HG02678 (cell line): ENCODE results near the gene MTFMT.

Experiments
- ATAC-seq: cut with Tn5 transposase; IDR thresholded peaks from one replicate; pipeline ENCODE4 v1.9.1; 2021; ENCODE audit warnings: mild to moderate bottlenecking, moderate library complexity; ENCODE audit not compliant: unreplicated experiment

Gene MTFMT

DNA sequence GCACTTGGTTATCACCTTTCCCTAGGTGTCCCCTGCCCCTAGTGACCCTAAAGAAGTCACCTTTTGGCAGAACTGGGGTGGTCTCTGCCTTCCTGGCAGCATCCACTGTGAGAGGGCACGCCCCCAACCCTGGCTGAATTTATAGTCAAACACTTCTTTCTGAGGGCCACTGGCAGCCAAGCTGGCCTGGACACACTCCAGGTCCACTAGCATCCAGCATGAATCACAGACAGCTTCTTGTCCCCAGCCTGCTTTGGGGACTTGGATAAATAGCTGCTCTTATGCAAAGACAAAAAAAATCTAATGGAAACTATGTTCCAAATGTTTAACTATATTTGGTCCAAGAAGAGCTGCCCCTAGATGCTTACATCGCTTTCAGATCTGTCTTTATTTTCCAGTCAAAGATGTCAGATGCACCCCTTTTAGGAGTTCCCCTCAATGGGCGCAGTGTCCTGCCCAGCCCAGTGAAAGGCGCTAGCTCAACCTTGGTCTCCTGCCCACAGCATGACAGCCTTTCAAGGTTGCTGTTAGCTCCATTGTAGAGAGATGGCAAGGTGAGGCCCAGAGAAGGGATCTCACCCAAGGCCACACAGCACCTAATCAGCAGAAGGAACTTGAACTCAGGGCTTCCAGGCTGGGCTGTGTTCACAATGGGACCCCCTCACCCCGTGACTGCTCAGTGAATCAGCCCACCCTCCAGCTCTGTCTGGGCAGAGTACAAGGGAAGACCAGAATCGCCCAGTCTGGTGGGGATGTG lies 31.4 kb upstream of the MTFMT start:
- no peak for ATAC-seq

DNA sequence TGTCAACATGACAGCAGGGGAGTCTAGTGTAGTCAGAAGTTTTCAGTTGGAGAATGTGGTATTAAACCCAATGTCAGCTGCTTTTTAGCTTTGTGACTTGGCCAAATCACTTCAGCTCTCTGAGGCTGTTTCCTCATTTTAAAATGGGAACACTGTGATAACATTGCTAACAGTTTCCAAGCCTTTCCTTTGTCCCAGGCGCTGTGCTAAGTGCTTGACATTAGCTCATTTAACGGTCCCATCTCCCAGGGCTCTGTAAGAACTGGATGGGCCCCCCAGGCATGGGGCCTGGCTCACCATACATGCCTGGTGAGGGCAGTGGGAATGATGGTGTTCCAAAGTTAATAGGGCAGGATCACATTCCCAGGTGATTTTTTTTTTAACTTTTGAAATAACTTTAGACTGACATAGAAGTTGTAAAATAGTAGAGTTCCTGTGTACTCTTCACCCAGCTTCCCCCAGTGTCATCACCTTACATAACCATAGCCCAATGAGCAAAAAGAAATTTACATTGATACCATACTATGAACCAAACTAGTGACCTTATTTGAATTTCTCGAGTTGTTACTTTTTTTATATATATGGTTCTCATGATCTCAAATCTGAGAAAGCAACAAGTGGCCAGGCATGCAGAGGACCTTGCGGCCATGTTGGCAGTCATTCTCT lies 30.6 kb upstream of the MTFMT start:
- ATAC-seq, result no peak

DNA sequence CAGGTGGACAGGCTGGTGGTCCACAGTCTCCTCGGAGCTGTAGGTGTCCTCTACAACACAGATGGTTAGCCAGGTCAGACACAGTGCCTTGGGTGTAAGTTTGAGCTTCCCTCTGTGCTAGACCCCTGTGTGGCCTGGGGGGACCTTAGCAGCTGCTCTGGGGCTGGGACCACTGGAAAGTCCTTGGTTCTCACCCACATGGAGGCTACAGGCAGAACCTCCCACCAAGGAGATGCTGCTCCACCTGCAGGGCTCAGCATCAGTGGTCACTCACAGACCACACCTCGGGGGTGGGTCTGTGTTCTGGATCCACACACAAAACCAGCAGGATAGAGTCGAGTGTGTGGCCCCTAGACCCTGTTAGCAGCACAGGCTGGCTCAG lies 29.9 kb upstream of the MTFMT start:
- no peak for ATAC-seq

DNA sequence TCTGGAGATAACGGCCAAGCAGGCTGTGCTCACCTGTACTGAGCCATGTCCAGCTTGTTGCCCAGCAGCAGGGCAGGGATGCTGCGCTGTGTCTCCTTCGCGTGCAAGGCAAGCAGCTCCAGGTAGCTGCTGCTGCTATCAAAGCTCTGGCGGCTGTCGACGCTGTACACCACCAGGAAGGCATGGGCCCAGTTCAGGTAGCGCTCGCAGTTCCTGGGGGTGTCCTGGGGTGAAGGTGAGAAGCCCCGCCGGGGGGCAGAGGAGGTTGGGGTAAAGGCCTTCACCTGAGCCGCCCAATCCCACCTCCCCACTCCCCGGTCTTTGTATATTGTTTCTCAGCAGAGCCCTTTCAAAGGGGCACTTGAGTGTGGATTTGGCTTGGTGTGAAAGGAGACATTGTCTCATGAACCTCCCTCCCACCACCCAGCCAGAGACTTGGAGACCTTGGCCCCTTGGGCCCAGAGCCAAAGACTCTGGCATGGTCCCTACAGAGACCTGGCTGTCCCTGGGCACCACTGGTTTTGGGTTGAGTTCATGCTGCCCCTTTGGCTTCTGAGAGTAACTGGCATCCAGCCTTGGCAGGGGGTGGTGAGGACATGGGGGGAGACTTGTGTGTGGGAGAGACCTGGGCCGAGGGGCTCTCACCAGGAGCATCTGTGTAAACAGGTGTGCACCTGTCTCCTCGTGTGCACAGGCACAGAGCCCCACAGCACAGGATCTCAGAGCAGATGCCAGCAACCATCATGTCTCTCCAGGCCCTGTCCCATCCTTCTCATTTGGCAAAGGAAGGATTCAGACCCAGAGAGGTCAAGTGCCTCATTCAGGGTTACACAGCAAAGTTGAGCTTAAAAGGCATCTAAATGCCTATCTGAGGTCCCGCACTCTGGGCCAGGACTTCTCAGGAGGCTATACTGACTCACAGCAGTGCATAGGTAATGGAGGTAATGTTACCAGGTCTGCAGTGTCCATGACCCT lies 29.2 kb upstream of the MTFMT start:
- ATAC-seq, result no peak

- ATAC-seq, result no peak
Measured at GRCh38 chr15:65057549-65057940, 28.1 kb upstream of the MTFMT start.

GRCh38 chr15:65056868-65057548 lies 27.6 kb upstream of the MTFMT start:
- no peak for ATAC-seq

- no peak for ATAC-seq
Measured at GRCh38 chr15:65056106-65056505, 26.7 kb upstream of the MTFMT start.

DNA sequence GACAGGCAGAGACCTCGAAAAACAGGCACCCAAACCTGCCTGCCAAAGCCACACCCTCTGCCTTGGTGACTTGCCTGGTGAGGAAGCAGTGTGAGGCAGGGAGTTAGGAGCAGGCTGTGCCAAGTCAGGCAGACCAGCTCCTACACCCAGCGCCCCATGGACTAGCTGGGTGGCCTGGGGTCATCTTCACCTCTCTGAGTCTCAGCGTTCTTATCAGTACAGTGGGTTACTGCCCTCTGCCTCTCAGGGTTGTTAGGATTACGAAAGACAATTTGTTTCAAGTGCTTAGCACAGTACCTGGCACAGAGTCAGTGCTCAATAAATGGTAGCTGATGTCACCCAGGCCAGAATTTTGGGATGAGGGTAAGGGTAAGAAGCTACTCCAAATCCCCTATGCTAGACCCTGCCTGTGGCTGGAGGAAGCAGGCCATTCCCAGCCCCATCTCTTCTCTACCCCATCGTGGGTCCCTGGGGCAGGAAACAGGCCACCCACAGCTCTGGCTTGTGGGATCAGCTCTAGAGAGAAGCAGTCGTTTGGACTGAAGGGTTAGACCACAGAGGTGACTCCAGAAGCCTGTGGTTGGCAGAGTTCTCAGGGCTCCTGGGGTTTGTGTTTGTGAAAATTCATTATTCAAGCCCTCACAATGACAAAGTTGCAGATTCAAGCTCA lies 25.9 kb upstream of the MTFMT start:
- no peak for ATAC-seq

DNA sequence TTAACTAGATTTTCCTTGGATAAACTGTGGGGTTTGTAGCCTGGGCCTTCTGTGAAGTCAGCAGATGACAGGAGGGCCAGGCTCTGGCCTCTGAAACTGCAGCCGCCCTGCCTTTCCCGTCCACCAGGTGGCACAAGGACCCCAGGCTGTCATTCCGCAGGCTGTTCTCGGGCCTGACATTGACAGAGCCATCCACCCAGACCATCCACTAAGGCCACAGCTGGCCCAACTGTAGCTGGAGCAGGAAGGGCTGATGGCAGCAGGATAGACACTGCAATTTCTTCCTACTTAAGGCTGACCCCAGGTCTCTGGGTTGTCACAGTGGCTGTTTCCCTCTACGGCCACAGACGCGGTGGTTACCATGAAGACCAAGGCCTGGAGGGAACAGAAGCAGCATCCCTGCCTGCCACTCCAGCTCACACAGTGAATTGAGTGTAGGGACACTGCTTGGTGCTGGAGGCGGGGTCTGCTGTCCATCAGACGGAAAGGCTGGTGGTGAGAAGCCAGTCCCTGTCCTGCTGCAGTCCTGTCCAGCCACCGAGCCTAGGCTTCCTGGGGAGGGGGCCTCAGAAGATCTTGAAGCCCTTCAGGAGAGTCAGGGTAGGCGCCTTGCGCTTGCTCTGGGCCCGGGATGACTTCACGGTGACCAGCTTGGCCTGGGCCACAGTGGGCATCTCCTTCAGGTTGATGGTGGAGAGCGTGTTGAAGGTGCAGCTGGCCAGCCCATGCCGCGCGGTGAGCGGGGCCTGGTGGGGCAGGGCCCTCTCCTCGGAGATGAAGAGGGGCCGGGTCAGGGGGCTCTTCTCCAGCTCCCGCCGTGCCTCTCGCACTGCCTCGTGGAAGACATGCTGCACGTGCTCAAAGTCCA lies 25.1 kb upstream of the MTFMT start:
- ATAC-seq, result no peak

DNA sequence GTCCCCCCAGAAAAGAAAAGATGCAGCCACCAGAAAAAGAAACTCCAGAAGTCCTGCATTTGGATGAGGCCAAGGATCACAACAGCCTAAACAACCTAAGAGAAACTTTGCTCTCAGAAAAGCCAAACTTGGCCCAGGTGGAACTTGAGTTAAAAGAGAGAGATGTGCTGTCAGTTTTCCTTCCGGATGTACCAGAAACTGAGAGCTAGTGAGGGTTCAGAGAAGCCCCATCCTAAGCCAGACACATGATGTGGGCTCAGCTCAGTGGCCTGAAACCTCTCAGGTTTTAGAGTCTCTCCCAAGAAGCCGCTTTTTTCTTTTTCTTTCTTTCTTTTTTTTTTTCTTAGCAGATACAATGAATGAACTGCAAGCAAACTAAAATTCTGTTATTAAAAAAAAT lies 23.5 kb upstream of the MTFMT start:
- no peak for ATAC-seq

GRCh38 chr15:65051266-65051665 lies 21.8 kb upstream of the MTFMT start:
- no peak for ATAC-seq

DNA sequence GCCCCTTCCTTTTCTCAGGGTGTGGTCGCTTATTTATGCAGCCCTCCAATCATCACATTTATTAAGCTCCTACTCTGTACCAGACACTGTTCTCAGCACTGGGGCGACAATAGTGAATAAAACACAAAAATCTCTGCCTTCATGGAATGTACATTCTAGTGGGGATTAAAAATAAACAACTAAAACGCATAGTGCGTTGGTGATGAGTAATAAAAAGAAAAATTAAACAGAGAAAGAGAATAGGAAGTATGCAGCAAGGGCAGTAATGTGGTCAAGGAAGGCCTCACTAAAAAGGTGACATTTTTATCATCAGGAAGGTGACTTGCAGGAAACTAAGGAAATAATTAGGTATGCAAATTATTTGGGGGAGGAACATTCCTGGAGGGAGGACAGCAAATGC lies 20.8 kb upstream of the MTFMT start:
- no peak for ATAC-seq

GRCh38 chr15:65049418-65049840 lies 20.0 kb upstream of the MTFMT start:
- ATAC-seq, result peak; percentile 92

DNA sequence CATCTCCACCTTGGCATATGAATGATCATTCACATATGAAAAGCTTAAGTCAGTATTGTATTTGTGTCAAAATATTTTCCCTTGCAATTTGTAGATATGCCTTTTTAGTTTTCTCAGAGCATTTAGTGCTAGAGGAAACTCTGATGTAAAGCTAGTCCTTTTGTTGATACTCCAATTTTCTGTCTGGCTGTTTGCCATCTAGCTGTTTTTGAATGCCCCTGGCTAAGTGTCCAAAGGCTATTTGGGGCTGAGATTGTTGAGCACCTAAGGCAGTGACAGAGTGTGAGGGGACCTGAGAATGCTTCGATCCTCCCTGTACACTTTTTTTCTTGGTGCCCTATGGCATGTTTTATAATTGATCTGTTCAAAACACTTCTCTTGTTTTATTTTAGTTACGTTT lies 18.8 kb upstream of the MTFMT start:
- ATAC-seq, result no peak

- ATAC-seq, result no peak
Measured at GRCh38 chr15:65044724-65045481, 15.5 kb upstream of the MTFMT start, which contains the start of gene SLC51B. Gene SLC51B (plus strand): TSS chr15:65045387. CDS start chr15:65050005, 4,618 bp downstream.

- peak; percentile 62 for ATAC-seq
Measured at GRCh38 chr15:65044218-65044617, 14.8 kb upstream of the MTFMT start.

- no peak for ATAC-seq
Measured at GRCh38 chr15:65042776-65043327, 13.4 kb upstream of the MTFMT start.

DNA sequence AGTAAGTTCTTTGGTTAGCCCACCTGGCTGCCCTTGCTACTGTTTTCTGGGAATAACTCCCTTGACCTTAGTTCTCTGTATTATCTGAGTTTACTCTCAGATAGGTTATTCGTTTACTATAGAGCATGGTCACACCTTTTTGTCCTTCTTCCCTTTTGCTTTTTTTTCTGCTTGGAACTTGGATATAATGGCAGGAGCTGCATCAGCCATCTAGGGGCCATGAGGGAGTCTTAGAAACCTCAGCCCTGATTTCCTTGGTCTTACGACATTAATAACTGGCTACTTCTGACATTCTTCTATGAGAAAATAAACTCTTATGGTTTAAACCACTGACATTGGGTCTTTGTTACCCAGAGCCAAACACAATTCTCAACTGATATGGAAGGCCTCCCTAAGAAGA lies 12.3 kb upstream of the MTFMT start:
- no peak for ATAC-seq
